ENCODE data around the gene SORBS1. TPM values are rescaled to one million over a fixed set of nuclear protein-coding genes. Genes with fewer than 3 reads are reported as not detected.
A peak's percentile ranks its signal among the peaks of the same experiment; 100 is the strongest.

SORBS1 gene
- total and polyA plus RNA-seq, 2 of the 13 experiments (the other 11 are each of a cell fraction or from before 2014, with no cell fraction given), result 16.8 to 39.8 TPM

DNA sequence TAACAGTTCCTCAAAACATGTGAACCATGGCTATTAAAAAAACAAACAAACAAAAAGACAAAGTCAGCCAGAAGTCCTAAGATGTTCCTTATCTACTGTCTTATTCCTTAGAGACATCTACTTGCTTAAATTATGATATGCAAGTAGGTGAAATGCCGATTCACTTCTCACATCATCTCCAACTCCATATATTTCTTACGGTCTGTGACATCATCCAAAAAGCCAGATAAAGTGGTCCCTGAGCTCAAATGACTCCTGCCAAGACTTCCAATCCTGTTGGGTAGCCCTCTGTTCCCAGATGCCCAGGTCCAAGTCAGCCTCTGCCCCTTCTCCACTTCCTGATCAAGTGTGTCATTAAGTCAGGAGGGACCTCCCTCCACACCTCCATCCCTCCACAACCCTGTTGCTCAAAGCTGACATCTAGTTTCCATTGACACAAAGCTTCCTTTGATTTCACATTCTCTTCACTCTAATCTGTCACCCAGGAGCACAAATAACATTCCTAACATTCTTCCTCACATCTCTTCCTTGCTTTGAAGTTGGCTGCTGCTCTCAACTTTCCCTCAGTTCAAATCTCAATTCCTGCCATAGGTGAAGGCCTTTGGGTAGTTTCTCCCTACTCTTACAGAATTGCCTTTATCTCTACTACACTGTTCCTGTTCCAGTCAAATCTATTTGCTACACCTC lies 214.3 kb downstream of the SORBS1 start (continued):
- TF ChIP-seq, protein P1, sequence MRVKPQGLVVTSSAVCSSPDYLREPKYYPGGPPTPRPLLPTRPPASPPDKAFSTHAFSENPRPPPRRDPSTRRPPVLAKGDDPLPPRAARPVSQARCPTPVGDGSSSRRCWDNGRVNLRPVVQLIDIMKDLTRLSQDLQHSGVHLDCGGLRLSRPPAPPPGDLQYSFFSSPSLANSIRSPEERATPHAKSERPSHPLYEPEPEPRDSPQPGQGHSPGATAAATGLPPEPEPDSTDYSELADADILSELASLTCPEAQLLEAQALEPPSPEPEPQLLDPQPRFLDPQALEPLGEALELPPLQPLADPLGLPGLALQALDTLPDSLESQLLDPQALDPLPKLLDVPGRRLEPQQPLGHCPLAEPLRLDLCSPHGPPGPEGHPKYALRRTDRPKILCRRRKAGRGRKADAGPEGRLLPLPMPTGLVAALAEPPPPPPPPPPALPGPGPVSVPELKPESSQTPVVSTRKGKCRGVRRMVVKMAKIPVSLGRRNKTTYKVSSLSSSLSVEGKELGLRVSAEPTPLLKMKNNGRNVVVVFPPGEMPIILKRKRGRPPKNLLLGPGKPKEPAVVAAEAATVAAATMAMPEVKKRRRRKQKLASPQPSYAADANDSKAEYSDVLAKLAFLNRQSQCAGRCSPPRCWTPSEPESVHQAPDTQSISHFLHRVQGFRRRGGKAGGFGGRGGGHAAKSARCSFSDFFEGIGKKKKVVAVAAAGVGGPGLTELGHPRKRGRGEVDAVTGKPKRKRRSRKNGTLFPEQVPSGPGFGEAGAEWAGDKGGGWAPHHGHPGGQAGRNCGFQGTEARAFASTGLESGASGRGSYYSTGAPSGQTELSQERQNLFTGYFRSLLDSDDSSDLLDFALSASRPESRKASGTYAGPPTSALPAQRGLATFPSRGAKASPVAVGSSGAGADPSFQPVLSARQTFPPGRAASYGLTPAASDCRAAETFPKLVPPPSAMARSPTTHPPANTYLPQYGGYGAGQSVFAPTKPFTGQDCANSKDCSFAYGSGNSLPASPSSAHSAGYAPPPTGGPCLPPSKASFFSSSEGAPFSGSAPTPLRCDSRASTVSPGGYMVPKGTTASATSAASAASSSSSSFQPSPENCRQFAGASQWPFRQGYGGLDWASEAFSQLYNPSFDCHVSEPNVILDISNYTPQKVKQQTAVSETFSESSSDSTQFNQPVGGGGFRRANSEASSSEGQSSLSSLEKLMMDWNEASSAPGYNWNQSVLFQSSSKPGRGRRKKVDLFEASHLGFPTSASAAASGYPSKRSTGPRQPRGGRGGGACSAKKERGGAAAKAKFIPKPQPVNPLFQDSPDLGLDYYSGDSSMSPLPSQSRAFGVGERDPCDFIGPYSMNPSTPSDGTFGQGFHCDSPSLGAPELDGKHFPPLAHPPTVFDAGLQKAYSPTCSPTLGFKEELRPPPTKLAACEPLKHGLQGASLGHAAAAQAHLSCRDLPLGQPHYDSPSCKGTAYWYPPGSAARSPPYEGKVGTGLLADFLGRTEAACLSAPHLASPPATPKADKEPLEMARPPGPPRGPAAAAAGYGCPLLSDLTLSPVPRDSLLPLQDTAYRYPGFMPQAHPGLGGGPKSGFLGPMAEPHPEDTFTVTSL (CRISPR knock-in tag; IDR thresholded peaks at IDR 0.05; ENCODE audit: borderline replicate concordance), result peak; percentile 90; the same call in 1 of the 2 replicates
- TF ChIP-seq ZNF598 (CRISPR knock-in tag; IDR thresholded peaks at IDR 0.05; ENCODE audit: borderline replicate concordance), result no peak
- TF ChIP-seq, protein P2, sequence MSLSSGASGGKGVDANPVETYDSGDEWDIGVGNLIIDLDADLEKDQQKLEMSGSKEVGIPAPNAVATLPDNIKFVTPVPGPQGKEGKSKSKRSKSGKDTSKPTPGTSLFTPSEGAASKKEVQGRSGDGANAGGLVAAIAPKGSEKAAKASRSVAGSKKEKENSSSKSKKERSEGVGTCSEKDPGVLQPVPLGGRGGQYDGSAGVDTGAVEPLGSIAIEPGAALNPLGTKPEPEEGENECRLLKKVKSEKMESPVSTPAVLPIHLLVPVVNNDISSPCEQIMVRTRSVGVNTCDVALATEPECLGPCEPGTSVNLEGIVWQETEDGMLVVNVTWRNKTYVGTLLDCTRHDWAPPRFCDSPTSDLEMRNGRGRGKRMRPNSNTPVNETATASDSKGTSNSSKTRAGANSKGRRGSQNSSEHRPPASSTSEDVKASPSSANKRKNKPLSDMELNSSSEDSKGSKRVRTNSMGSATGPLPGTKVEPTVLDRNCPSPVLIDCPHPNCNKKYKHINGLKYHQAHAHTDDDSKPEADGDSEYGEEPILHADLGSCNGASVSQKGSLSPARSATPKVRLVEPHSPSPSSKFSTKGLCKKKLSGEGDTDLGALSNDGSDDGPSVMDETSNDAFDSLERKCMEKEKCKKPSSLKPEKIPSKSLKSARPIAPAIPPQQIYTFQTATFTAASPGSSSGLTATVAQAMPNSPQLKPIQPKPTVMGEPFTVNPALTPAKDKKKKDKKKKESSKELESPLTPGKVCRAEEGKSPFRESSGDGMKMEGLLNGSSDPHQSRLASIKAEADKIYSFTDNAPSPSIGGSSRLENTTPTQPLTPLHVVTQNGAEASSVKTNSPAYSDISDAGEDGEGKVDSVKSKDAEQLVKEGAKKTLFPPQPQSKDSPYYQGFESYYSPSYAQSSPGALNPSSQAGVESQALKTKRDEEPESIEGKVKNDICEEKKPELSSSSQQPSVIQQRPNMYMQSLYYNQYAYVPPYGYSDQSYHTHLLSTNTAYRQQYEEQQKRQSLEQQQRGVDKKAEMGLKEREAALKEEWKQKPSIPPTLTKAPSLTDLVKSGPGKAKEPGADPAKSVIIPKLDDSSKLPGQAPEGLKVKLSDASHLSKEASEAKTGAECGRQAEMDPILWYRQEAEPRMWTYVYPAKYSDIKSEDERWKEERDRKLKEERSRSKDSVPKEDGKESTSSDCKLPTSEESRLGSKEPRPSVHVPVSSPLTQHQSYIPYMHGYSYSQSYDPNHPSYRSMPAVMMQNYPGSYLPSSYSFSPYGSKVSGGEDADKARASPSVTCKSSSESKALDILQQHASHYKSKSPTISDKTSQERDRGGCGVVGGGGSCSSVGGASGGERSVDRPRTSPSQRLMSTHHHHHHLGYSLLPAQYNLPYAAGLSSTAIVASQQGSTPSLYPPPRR (CRISPR knock-in tag; IDR thresholded peaks at IDR 0.05; ENCODE audit: borderline replicate concordance), result peak; percentile 88
- TF ChIP-seq, protein P3, sequence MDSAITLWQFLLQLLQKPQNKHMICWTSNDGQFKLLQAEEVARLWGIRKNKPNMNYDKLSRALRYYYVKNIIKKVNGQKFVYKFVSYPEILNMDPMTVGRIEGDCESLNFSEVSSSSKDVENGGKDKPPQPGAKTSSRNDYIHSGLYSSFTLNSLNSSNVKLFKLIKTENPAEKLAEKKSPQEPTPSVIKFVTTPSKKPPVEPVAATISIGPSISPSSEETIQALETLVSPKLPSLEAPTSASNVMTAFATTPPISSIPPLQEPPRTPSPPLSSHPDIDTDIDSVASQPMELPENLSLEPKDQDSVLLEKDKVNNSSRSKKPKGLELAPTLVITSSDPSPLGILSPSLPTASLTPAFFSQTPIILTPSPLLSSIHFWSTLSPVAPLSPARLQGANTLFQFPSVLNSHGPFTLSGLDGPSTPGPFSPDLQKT (CRISPR knock-in tag; IDR thresholded peaks at IDR 0.05; ENCODE audit: borderline replicate concordance), result no peak
- no peak for TF ChIP-seq RFX5 (IDR thresholded peaks at IDR 0.05; ENCODE audit: low read depth, low read length)
- TF ChIP-seq, protein P4, sequence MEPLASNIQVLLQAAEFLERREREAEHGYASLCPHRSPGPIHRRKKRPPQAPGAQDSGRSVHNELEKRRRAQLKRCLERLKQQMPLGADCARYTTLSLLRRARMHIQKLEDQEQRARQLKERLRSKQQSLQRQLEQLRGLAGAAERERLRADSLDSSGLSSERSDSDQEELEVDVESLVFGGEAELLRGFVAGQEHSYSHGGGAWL (CRISPR knock-in tag; IDR thresholded peaks at IDR 0.05), result no peak
- TF ChIP-seq, protein P5, sequence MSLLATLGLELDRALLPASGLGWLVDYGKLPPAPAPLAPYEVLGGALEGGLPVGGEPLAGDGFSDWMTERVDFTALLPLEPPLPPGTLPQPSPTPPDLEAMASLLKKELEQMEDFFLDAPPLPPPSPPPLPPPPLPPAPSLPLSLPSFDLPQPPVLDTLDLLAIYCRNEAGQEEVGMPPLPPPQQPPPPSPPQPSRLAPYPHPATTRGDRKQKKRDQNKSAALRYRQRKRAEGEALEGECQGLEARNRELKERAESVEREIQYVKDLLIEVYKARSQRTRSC (CRISPR knock-in tag; IDR thresholded peaks at IDR 0.05; ENCODE audit: low read depth), result no peak
- peak; percentile 6; the same call in 1 of the 2 replicates for TF ChIP-seq SMC3 (IDR thresholded peaks at IDR 0.05; ENCODE audit: low read length)
- no peak for TF ChIP-seq AHR (CRISPR knock-in tag; IDR thresholded peaks at IDR 0.05)
- TF ChIP-seq, protein P6, sequence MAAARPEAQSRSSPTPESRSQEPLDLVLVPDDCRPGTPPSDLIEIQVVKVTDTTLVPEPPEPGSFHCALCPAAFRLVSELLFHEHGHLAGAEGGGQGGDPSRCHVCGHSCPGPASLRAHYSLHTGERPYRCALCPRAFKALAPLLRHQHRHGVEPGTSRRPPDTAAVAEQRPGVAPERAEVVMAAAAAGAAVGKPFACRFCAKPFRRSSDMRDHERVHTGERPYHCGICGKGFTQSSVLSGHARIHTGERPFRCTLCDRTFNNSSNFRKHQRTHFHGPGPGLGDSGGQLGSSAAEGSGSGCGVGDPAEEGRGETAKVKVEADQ (CRISPR knock-in tag; IDR thresholded peaks at IDR 0.05; ENCODE audit: borderline replicate concordance), result no peak
